Measurements from ENCODE around the gene DTX1. TPM values are rescaled to one million over a fixed set of nuclear protein-coding genes. Genes with fewer than 3 reads are reported as not detected.
A peak's percentile ranks its signal among the peaks of the same experiment; 100 is the strongest.
"Not testable (repeated sequence)": the region's sequence is repeated elsewhere in the genome, so short reads cannot be mapped to it uniquely, and the experiment has no call there.

The DTX1 gene
- total RNA-seq, 1 experiment from 2014 or later, result 5.5 TPM

GRCh38 chr12:113115455-113116126 is 59.1 kb downstream of the DTX1 start:
- intact Hi-C loops (cut with micrococcal nuclease; ENCODE audit: unreplicated experiment), result no loop called here
- H3K36me3 ChIP-seq (ENCODE audit: insufficient read depth, low read length, poor library complexity, severe bottlenecking), result no peaks in the 10 kb centered on the region
- CTCF ChIA-PET, result no interaction called here
- POLR2A ChIA-PET (ENCODE audit: low non-redundant PET), result no interaction called here
- DNase-seq (ENCODE audit: low spot score), result no peak
- H3K9me3 ChIP-seq (ENCODE audit: low read depth, low read length, poor library complexity, severe bottlenecking), result no peaks in the 10 kb centered on the region
- no peaks in the 10 kb centered on the region for H3K4me1 ChIP-seq (ENCODE audit: insufficient read depth, low read length, poor library complexity, severe bottlenecking)
- no TSS peak for BruUV-seq (replicated peaks)
- H3K27me3 ChIP-seq (replicated peaks; ENCODE audit: insufficient read depth, low read depth, low read length, poor library complexity), result no peaks in the 10 kb centered on the region
- no peak overlapping the region for H3K27ac ChIP-seq (ENCODE audit: low read depth, low read length, poor library complexity, severe bottlenecking)
- TF ChIP-seq CTCF (conservative IDR thresholded peaks at IDR 0.05; ENCODE audit: low read depth, low read length) (no peak), EZH2 (IDR thresholded peaks at IDR 0.05; ENCODE audit: borderline replicate concordance, low read depth, low read length, poor library complexity, severe bottlenecking) (no peak)
- H3K4me3 ChIP-seq (ENCODE audit: low read depth, low read length, poor library complexity, severe bottlenecking), result no peak overlapping the region

- TF ChIP-seq CTCF (conservative IDR thresholded peaks at IDR 0.05; ENCODE audit: low read depth, low read length) (no peak), EZH2 (IDR thresholded peaks at IDR 0.05; ENCODE audit: borderline replicate concordance, low read depth, low read length, poor library complexity, severe bottlenecking) (no peak)
- peak; percentile 42 for DNase-seq (ENCODE audit: low spot score)
- ChIA-PET CTCF (no interaction called here), POLR2A (ENCODE audit: low non-redundant PET) (interaction anchor here (0.6 kb wide), 1 partner anchor 25 kb away, joined by 3 read pairs; no protein-coding TSS in a partner anchor)
- Histone ChIP-seq H3K9me3 (ENCODE audit: low read depth, low read length, poor library complexity, severe bottlenecking) (no peaks in the 10 kb centered on the region), H3K27ac (ENCODE audit: low read depth, low read length, poor library complexity, severe bottlenecking) (no peak overlapping the region), H3K4me1 (ENCODE audit: insufficient read depth, low read length, poor library complexity, severe bottlenecking) (no peaks in the 10 kb centered on the region), H3K4me3 (ENCODE audit: low read depth, low read length, poor library complexity, severe bottlenecking) (no peak overlapping the region), H3K36me3 (ENCODE audit: insufficient read depth, low read length, poor library complexity, severe bottlenecking) (no peaks in the 10 kb centered on the region), H3K27me3 (replicated peaks; ENCODE audit: insufficient read depth, low read depth, low read length, poor library complexity) (no peaks in the 10 kb centered on the region)
- intact Hi-C loops (cut with micrococcal nuclease; ENCODE audit: unreplicated experiment), result no loop called here
- no TSS peak for BruUV-seq (replicated peaks)
Observed at GRCh38 chr12:113116875-113117274, 60.3 kb downstream of the DTX1 start.

GRCh38 chr12:113117684-113118083 is 61.2 kb downstream of the DTX1 start:
- DNase-seq (ENCODE audit: low spot score); H3K27me3 ChIP-seq (replicated peaks; ENCODE audit: insufficient read depth, low read depth, low read length, poor library complexity); intact Hi-C loops (cut with micrococcal nuclease; ENCODE audit: unreplicated experiment); H3K4me1 ChIP-seq (ENCODE audit: insufficient read depth, low read length, poor library complexity, severe bottlenecking); H3K27ac ChIP-seq (ENCODE audit: low read depth, low read length, poor library complexity, severe bottlenecking); CTCF ChIA-PET; H3K4me3 ChIP-seq (ENCODE audit: low read depth, low read length, poor library complexity, severe bottlenecking); POLR2A ChIA-PET (ENCODE audit: low non-redundant PET); BruUV-seq (replicated peaks); H3K36me3 ChIP-seq (ENCODE audit: insufficient read depth, low read length, poor library complexity, severe bottlenecking); H3K9me3 ChIP-seq (ENCODE audit: low read depth, low read length, poor library complexity, severe bottlenecking): not testable (repeated sequence)

GRCh38 chr12:113118142-113118541 is 61.6 kb downstream of the DTX1 start:
- ChIA-PET POLR2A (ENCODE audit: low non-redundant PET) (no interaction called here), CTCF (no interaction called here)
- Histone ChIP-seq H3K27me3 (replicated peaks; ENCODE audit: insufficient read depth, low read depth, low read length, poor library complexity) (no peaks in the 10 kb centered on the region), H3K27ac (ENCODE audit: low read depth, low read length, poor library complexity, severe bottlenecking) (no peak overlapping the region), H3K9me3 (ENCODE audit: low read depth, low read length, poor library complexity, severe bottlenecking) (no peaks in the 10 kb centered on the region), H3K36me3 (ENCODE audit: insufficient read depth, low read length, poor library complexity, severe bottlenecking) (no peaks in the 10 kb centered on the region), H3K4me3 (ENCODE audit: low read depth, low read length, poor library complexity, severe bottlenecking) (no peak overlapping the region), H3K4me1 (ENCODE audit: insufficient read depth, low read length, poor library complexity, severe bottlenecking) (no peaks in the 10 kb centered on the region)
- TF ChIP-seq CTCF (conservative IDR thresholded peaks at IDR 0.05; ENCODE audit: low read depth, low read length) (no peak), EZH2 (IDR thresholded peaks at IDR 0.05; ENCODE audit: borderline replicate concordance, low read depth, low read length, poor library complexity, severe bottlenecking) (no peak)
- no TSS peak for BruUV-seq (replicated peaks)
- no peak for DNase-seq (ENCODE audit: low spot score)
- intact Hi-C loops (cut with micrococcal nuclease; ENCODE audit: unreplicated experiment), result no loop called here
